ENCODE data around the gene PEX11B. TPM values are rescaled to one million over a fixed set of nuclear protein-coding genes. Genes with fewer than 3 reads are reported as not detected.

PEX11B gene
- total RNA-seq, 2 donors from 2014 or later, result 12.9 to 16.0 TPM

GRCh38 chr1:145942871-145943270 is 24.4 kb upstream of the PEX11B start:
- peaks cover 56% of the 10 kb centered on the region for H3K36me3 ChIP-seq (ENCODE audit: control insufficient read depth, insufficient read depth, low read length)
- 90 to 93% methylated on average over 6 of the region's 6 CpGs for WGBS, 2 experiments (ENCODE audit: insufficient coverage in 1 of 2, insufficient read length in 1 of 2)
- H3K9me3 Mint-ChIP-seq, result no peaks in the 10 kb centered on the region

DNA sequence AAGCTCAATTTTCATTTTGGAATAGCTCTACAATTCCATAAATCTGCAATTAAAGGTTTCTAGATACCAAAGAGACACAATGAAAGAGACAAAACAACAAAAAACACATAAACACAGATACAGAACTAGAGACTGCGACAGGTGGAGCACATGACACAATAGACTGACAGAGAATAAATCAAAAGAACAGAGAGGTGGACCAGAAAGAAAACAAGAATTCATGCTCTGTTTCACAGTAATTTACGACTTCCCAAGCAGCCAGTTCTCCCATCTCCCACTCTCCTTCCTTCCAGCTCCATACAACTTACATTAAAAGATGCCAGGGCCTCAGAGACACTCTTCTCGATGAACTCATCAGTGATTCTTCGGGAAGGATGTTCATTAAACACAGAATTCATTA is 23.9 kb upstream of the PEX11B start:
- TF ChIP-seq, protein P1, sequence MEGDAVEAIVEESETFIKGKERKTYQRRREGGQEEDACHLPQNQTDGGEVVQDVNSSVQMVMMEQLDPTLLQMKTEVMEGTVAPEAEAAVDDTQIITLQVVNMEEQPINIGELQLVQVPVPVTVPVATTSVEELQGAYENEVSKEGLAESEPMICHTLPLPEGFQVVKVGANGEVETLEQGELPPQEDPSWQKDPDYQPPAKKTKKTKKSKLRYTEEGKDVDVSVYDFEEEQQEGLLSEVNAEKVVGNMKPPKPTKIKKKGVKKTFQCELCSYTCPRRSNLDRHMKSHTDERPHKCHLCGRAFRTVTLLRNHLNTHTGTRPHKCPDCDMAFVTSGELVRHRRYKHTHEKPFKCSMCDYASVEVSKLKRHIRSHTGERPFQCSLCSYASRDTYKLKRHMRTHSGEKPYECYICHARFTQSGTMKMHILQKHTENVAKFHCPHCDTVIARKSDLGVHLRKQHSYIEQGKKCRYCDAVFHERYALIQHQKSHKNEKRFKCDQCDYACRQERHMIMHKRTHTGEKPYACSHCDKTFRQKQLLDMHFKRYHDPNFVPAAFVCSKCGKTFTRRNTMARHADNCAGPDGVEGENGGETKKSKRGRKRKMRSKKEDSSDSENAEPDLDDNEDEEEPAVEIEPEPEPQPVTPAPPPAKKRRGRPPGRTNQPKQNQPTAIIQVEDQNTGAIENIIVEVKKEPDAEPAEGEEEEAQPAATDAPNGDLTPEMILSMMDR (conservative IDR thresholded peaks at IDR 0.05), result no peak
- Histone ChIP-seq H3K4me3 (ENCODE audit: low read length) (no peak overlapping the region), H3K9me3 (ENCODE audit: control insufficient read depth, low read length) (no peaks in the 10 kb centered on the region), H3K27ac (ENCODE audit: low read depth, low read length) (no peak overlapping the region), H3K36me3 (ENCODE audit: control insufficient read depth, insufficient read depth, low read length) (peaks cover 56% of the 10 kb centered on the region), H3K27me3 (ENCODE audit: control insufficient read depth, insufficient read depth, low read length, poor library complexity, severe bottlenecking) (no peaks in the 10 kb centered on the region), H3K9ac (ENCODE audit: extremely low read depth, low read length, poor library complexity, severe bottlenecking) (no peak overlapping the region), H3K4me1 (ENCODE audit: control insufficient read depth, insufficient read depth, low read length) (no peaks in the 10 kb centered on the region)
- H3K27me3 Mint-ChIP-seq (ENCODE audit: insufficient read depth), result no peaks in the 10 kb centered on the region
- DNase-seq, result no peak
- no peak overlapping the region for H3K27ac Mint-ChIP-seq
- peaks cover 3% of the 10 kb centered on the region for H3K4me1 Mint-ChIP-seq
- H3K4me3 Mint-ChIP-seq, result no peak overlapping the region
- 91 to 95% methylated on average over 3 to 4 of the region's 4 CpGs for WGBS, 2 experiments (ENCODE audit: insufficient coverage in 1 of 2, insufficient read length in 1 of 2)
- no peaks in the 10 kb centered on the region for H3K9me3 Mint-ChIP-seq
- H3K36me3 Mint-ChIP-seq (ENCODE audit: low read depth), result peaks cover 28% of the 10 kb centered on the region

More at GRCh38 chr1:145942871-145943270, 24.4 kb upstream of the PEX11B start:
- no peak for DNase-seq
- Mint-ChIP-seq H3K4me3 (no peak overlapping the region), H3K27ac (no peak overlapping the region), H3K36me3 (ENCODE audit: low read depth) (peaks cover 29% of the 10 kb centered on the region), H3K4me1 (no peaks in the 10 kb centered on the region), H3K27me3 (ENCODE audit: insufficient read depth) (no peaks in the 10 kb centered on the region)
- H3K4me3 ChIP-seq (ENCODE audit: low read length), result no peak overlapping the region
- no peaks in the 10 kb centered on the region for H3K4me1 ChIP-seq (ENCODE audit: control insufficient read depth, insufficient read depth, low read length)
- no peaks in the 10 kb centered on the region for H3K27me3 ChIP-seq (ENCODE audit: control insufficient read depth, insufficient read depth, low read length, poor library complexity, severe bottlenecking)
- H3K27ac ChIP-seq (ENCODE audit: low read depth, low read length), result no peak overlapping the region
- no peaks in the 10 kb centered on the region for H3K9me3 ChIP-seq (ENCODE audit: control insufficient read depth, low read length)
- H3K9ac ChIP-seq (ENCODE audit: extremely low read depth, low read length, poor library complexity, severe bottlenecking), result no peak overlapping the region
- TF ChIP-seq, protein P1 (conservative IDR thresholded peaks at IDR 0.05), result no peak

GRCh38 chr1:145937436-145937835 is 18.9 kb upstream of the PEX11B start:
- DNase-seq, result no peak
- Histone ChIP-seq H3K9me3 (ENCODE audit: control insufficient read depth, low read length) (no peaks in the 10 kb centered on the region), H3K36me3 (ENCODE audit: control insufficient read depth, insufficient read depth, low read length) (peaks cover 50% of the 10 kb centered on the region), H3K9ac (ENCODE audit: extremely low read depth, low read length, poor library complexity, severe bottlenecking) (no peak overlapping the region), H3K27ac (ENCODE audit: low read depth, low read length) (no peak overlapping the region), H3K4me1 (ENCODE audit: control insufficient read depth, insufficient read depth, low read length) (peaks cover 16% of the 10 kb centered on the region), H3K4me3 (ENCODE audit: low read length) (no peak overlapping the region), H3K27me3 (ENCODE audit: control insufficient read depth, insufficient read depth, low read length, poor library complexity, severe bottlenecking) (no peaks in the 10 kb centered on the region)
- WGBS, 2 experiments (ENCODE audit: insufficient coverage in 1 of 2, insufficient read length in 1 of 2), result 92 to 100% methylated on average over 1 of the region's 1 CpG
- no peaks in the 10 kb centered on the region for H3K9me3 Mint-ChIP-seq
- TF ChIP-seq, protein P1 (conservative IDR thresholded peaks at IDR 0.05), result no peak
- H3K4me1 Mint-ChIP-seq, result peaks cover 35% of the 10 kb centered on the region
- peaks cover 23% of the 10 kb centered on the region for H3K36me3 Mint-ChIP-seq (ENCODE audit: low read depth)
- H3K4me3 Mint-ChIP-seq, result no peak overlapping the region
- no peaks in the 10 kb centered on the region for H3K27me3 Mint-ChIP-seq (ENCODE audit: insufficient read depth)
- H3K27ac Mint-ChIP-seq, result no peak overlapping the region
